ENCODE data around the gene TUFT1. TPM values are rescaled to one million over a fixed set of nuclear protein-coding genes. Genes with fewer than 3 reads are reported as not detected.

Gene TUFT1
- total RNA-seq, 1 experiment from 2014 or later = 2.6 TPM

DNA sequence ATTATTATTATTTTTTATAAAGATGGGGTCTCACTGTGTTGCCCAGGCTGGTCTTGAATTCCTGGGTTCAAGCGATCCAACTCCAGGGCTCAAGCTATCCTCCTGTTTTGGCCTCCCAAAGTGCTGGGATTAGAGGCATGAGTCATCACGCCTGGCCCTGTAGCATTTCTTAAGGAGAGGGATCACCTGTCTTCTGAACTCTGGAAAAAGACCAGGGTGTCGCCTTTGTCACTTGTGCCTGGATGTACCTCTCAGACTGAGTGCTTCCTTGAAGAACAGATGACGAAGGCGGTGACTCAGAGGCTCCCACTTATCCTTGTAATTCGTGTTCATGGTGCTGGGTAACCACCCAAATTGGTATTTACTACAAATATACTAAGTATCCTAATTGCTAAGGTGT lies 31.3 kb upstream of the TUFT1 start:
- Histone ChIP-seq H3K27me3 (replicated peaks; ENCODE audit: insufficient read depth, low read depth, low read length, poor library complexity) (no peaks in the 10 kb centered on the region), H3K9me3 (ENCODE audit: low read depth, low read length, poor library complexity, severe bottlenecking) (no peaks in the 10 kb centered on the region), H3K4me1 (ENCODE audit: insufficient read depth, low read length, poor library complexity, severe bottlenecking) (peaks cover 14% of the 10 kb centered on the region), H3K27ac (ENCODE audit: low read depth, low read length, poor library complexity, severe bottlenecking) (no peak overlapping the region), H3K36me3 (ENCODE audit: insufficient read depth, low read length, poor library complexity, severe bottlenecking) (no peaks in the 10 kb centered on the region), H3K4me3 (ENCODE audit: low read depth, low read length, poor library complexity, severe bottlenecking) (no peak overlapping the region)
- intact Hi-C loops (cut with micrococcal nuclease; ENCODE audit: unreplicated experiment) = no loop called here
- ChIA-PET CTCF (no interaction called here), POLR2A (ENCODE audit: low non-redundant PET) (no interaction called here)
- no TSS peak for BruUV-seq (replicated peaks)
- DNase-seq (ENCODE audit: low spot score) = no peak
- TF ChIP-seq EZH2 (IDR thresholded peaks at IDR 0.05; ENCODE audit: borderline replicate concordance, low read depth, low read length, poor library complexity, severe bottlenecking) = no peak
- TF ChIP-seq, protein P1, sequence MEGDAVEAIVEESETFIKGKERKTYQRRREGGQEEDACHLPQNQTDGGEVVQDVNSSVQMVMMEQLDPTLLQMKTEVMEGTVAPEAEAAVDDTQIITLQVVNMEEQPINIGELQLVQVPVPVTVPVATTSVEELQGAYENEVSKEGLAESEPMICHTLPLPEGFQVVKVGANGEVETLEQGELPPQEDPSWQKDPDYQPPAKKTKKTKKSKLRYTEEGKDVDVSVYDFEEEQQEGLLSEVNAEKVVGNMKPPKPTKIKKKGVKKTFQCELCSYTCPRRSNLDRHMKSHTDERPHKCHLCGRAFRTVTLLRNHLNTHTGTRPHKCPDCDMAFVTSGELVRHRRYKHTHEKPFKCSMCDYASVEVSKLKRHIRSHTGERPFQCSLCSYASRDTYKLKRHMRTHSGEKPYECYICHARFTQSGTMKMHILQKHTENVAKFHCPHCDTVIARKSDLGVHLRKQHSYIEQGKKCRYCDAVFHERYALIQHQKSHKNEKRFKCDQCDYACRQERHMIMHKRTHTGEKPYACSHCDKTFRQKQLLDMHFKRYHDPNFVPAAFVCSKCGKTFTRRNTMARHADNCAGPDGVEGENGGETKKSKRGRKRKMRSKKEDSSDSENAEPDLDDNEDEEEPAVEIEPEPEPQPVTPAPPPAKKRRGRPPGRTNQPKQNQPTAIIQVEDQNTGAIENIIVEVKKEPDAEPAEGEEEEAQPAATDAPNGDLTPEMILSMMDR (conservative IDR thresholded peaks at IDR 0.05; ENCODE audit: low read depth, low read length) = no peak

DNA sequence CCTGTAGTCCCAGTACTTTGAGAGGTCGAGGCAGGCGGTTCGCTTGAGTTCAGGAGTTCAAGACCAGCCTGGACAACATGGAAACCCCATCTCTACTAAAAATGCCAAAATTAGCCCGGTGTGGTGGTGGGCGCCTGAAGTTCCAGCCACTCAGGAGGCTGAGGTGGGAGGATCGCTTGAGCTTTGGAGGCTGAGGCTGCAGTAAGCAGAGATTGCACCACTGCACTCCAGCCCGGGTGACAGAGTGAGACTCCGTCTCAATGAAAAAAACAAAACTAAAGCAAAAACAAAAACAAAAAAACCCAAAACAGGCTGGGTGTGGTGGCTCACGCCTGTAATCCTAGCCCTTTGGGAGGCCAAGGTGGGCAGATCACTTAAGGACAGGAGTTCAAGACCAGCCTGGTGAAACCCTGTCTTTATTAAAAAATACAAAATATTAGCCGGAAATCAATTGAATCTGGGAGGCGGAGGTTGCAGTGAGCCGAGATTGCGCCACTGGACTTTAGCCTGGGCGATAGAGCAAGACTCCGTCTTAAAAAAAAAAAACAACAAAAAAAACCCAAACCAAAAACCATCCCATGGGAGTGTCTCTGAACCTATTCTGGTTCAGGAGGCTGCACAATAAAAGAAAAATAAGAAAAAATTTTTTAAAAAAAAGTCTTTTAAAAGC lies 30.6 kb upstream of the TUFT1 start:
- CTCF ChIA-PET = no interaction called here
- Histone ChIP-seq H3K36me3 (ENCODE audit: insufficient read depth, low read length, poor library complexity, severe bottlenecking) (no peaks in the 10 kb centered on the region), H3K4me1 (ENCODE audit: insufficient read depth, low read length, poor library complexity, severe bottlenecking) (peaks cover 14% of the 10 kb centered on the region), H3K4me3 (ENCODE audit: low read depth, low read length, poor library complexity, severe bottlenecking) (no peak overlapping the region), H3K27me3 (replicated peaks; ENCODE audit: insufficient read depth, low read depth, low read length, poor library complexity) (no peaks in the 10 kb centered on the region), H3K9me3 (ENCODE audit: low read depth, low read length, poor library complexity, severe bottlenecking) (no peaks in the 10 kb centered on the region), H3K27ac (ENCODE audit: low read depth, low read length, poor library complexity, severe bottlenecking) (no peak overlapping the region)
- intact Hi-C loops (cut with micrococcal nuclease; ENCODE audit: unreplicated experiment) = no loop called here
- TF ChIP-seq, protein P1 (conservative IDR thresholded peaks at IDR 0.05; ENCODE audit: low read depth, low read length) = no peak
- TF ChIP-seq EZH2 (IDR thresholded peaks at IDR 0.05; ENCODE audit: borderline replicate concordance, low read depth, low read length, poor library complexity, severe bottlenecking) = no peak
- no TSS peak for BruUV-seq (replicated peaks)
- POLR2A ChIA-PET (ENCODE audit: low non-redundant PET) = no interaction called here
- DNase-seq (ENCODE audit: low spot score) = no peak

DNA sequence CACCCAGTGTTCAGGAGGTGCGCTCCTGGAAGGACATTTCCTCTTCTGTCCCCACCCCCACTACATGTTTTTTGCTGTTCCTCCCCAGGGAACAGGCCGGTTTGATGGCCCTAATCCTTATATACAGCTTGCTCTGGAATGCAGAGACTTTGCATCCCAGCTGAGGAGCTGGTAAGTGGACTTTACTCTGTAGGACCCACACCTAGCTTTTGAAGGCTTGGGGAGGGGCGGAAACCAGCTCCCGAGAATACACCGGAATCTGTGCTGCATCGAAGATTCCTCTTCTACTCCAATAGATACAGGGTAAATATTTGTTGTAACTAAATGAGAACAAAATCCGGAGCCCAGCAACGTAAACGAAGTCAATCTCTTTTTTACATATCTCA lies 30.1 kb upstream of the TUFT1 start:
- CTCF ChIA-PET = no interaction called here
- BruUV-seq (replicated peaks) = no TSS peak
- Histone ChIP-seq H3K9me3 (ENCODE audit: low read depth, low read length, poor library complexity, severe bottlenecking) (no peaks in the 10 kb centered on the region), H3K27ac (ENCODE audit: low read depth, low read length, poor library complexity, severe bottlenecking) (no peak overlapping the region), H3K4me3 (ENCODE audit: low read depth, low read length, poor library complexity, severe bottlenecking) (no peak overlapping the region), H3K27me3 (replicated peaks; ENCODE audit: insufficient read depth, low read depth, low read length, poor library complexity) (no peaks in the 10 kb centered on the region), H3K36me3 (ENCODE audit: insufficient read depth, low read length, poor library complexity, severe bottlenecking) (no peaks in the 10 kb centered on the region), H3K4me1 (ENCODE audit: insufficient read depth, low read length, poor library complexity, severe bottlenecking) (peaks cover 14% of the 10 kb centered on the region)
- no peak for DNase-seq (ENCODE audit: low spot score)
- TF ChIP-seq, protein P1 (conservative IDR thresholded peaks at IDR 0.05; ENCODE audit: low read depth, low read length) = no peak
- no peak for TF ChIP-seq EZH2 (IDR thresholded peaks at IDR 0.05; ENCODE audit: borderline replicate concordance, low read depth, low read length, poor library complexity, severe bottlenecking)
- POLR2A ChIA-PET (ENCODE audit: low non-redundant PET) = no interaction called here
- intact Hi-C loops (cut with micrococcal nuclease; ENCODE audit: unreplicated experiment) = no loop called here

All from A673 (cell line).